GM08714 (cell line): Measurements from ENCODE around the gene RPL11.
A peak's percentile ranks its signal among the peaks of the same experiment; 100 is the strongest.
"Not testable (repeated sequence)": the region's sequence is repeated elsewhere in the genome, so short reads cannot be mapped to it uniquely, and the experiment has no call there.

Source experiments
- H3K4me3 ChIP-seq: fragments of 200-500 bp; sonication (Bioruptor generic); 2 replicates; pipeline ENCODE4 v1.5.1; 2014; ENCODE audit warnings: mild to moderate bottlenecking, low read length, inconsistent platforms
- ZNF274 ChIP-seq: IDR thresholded peaks from 2 replicates; pipeline ENCODE4 v1.6.1; 2012; ENCODE audit warnings: mild to moderate bottlenecking, low read depth, low read length

The RPL11 gene

GRCh38 chr1:23691499-23692307 is at the start of gene RPL11:
RPL11 (plus strand) TSS chr1:23691806; CDS start chr1:23691824, 18 bp downstream.
- H3K4me3 ChIP-seq = peak within 1 kb of the TSS; percentile 95
- TF ChIP-seq ZNF274 = no peak

GRCh38 chr1:23643736-23644554 is 47.7 kb upstream of the RPL11 start:
- TF ChIP-seq ZNF274 = no peak
- H3K4me3 ChIP-seq = no peak overlapping the region

- no peak for TF ChIP-seq ZNF274
- no peak overlapping the region for H3K4me3 ChIP-seq
Measured at GRCh38 chr1:23644555-23644866, 47.1 kb upstream of the RPL11 start.

- H3K4me3 ChIP-seq = no peak overlapping the region
- TF ChIP-seq ZNF274 = no peak
Measured at GRCh38 chr1:23645338-23645737, 46.3 kb upstream of the RPL11 start.

- no peak overlapping the region for H3K4me3 ChIP-seq
- TF ChIP-seq ZNF274 = no peak
Measured at GRCh38 chr1:23646091-23646490, 45.5 kb upstream of the RPL11 start.

- H3K4me3 ChIP-seq = no peak overlapping the region
- TF ChIP-seq ZNF274 = no peak
Measured at GRCh38 chr1:23646541-23646940, 45.1 kb upstream of the RPL11 start.

GRCh38 chr1:23648576-23648975 is 43.0 kb upstream of the RPL11 start:
- no peak overlapping the region for H3K4me3 ChIP-seq
- no peak for TF ChIP-seq ZNF274

GRCh38 chr1:23649157-23649556 is 42.4 kb upstream of the RPL11 start:
- H3K4me3 ChIP-seq = not testable (repeated sequence)

GRCh38 chr1:23650344-23650990 is 41.1 kb upstream of the RPL11 start:
- no peak for TF ChIP-seq ZNF274
- H3K4me3 ChIP-seq = no peak overlapping the region

- no peak for TF ChIP-seq ZNF274
- no peak overlapping the region for H3K4me3 ChIP-seq
Measured at GRCh38 chr1:23651069-23651808, 40.4 kb upstream of the RPL11 start.

- no peak overlapping the region for H3K4me3 ChIP-seq
- no peak for TF ChIP-seq ZNF274
Measured at GRCh38 chr1:23657659-23658275, 33.8 kb upstream of the RPL11 start.

- H3K4me3 ChIP-seq = no peak overlapping the region
- no peak for TF ChIP-seq ZNF274
Measured at GRCh38 chr1:23660671-23661070, 30.9 kb upstream of the RPL11 start.

- H3K4me3 ChIP-seq = no peak overlapping the region
- no peak for TF ChIP-seq ZNF274
Measured at GRCh38 chr1:23661887-23662286, 29.7 kb upstream of the RPL11 start.
